NT2/D1 (cell line): ENCODE measurements around the gene E2F6.

ENCODE experiments used
- SUZ12 ChIP-seq: IDR thresholded peaks from 2 replicates; pipeline ENCODE4 v1.6.1; 2011; ENCODE audit not compliant: insufficient read length, insufficient read depth; ENCODE audit errors: extremely low read depth
- YY1 ChIP-seq: IDR thresholded peaks from 2 replicates; pipeline ENCODE4 v1.6.1; 2011; ENCODE audit not compliant: insufficient read length, insufficient read depth
- ZNF274 ChIP-seq: IDR thresholded peaks from 2 replicates; pipeline ENCODE4 v1.6.1; 2011; ENCODE audit warnings: mild to moderate bottlenecking, low read depth, low read length

- TF ChIP-seq YY1 (no peak), ZNF274 (no peak), SUZ12 (no peak)
These were observed 45.8 kb downstream of the E2F6 start for GRCh38 chr2:11420190-11420589.
